GM12891 (cell line): Measurements from ENCODE around the gene PLEKHA5.
"Not testable (repeated sequence)": the region's sequence is repeated elsewhere in the genome, so short reads cannot be mapped to it uniquely, and the experiment has no call there.

Experiments used
- DNase-seq: peaks from one replicate; pipeline ENCODE4 v3.0.0; 2011; ENCODE audit warnings: low spot score; ENCODE audit not compliant: insufficient read length
- FAIRE-seq: peaks from 2 replicates; lab custom pipeline; 2011; peaks lifted over from hg19 to GRCh38; lab: Jason Lieb, UNC
- PAX5 ChIP-seq: IDR thresholded peaks from 2 replicates; pipeline ENCODE4 v1.6.1; 2011; ENCODE audit warnings: low read length, moderate library complexity, mild to moderate bottlenecking; ENCODE audit not compliant: insufficient read depth, severe bottlenecking
- POLR2A ChIP-seq: IDR thresholded peaks from 2 replicates; pipeline ENCODE4 v1.6.1; 2011; ENCODE audit warnings: low read depth, low read length, control low read depth
- POLR2AphosphoS5 ChIP-seq: IDR thresholded peaks from 2 replicates; pipeline ENCODE4 v1.6.1; 2011; ENCODE audit warnings: low read depth, low read length, control low read depth
- POU2F2 ChIP-seq: IDR thresholded peaks from 2 replicates; pipeline ENCODE4 v1.6.1; 2011; ENCODE audit warnings: low read depth, mild to moderate bottlenecking, control low read depth, low read length, moderate library complexity
- SPI1 ChIP-seq: IDR thresholded peaks from 2 replicates; pipeline ENCODE4 v1.6.1; 2011; ENCODE audit warnings: low read depth, low read length, control low read depth
- TAF1 ChIP-seq: IDR thresholded peaks from 2 replicates; pipeline ENCODE4 v1.6.1; 2011; ENCODE audit warnings: low read depth, low read length, control low read depth

The PLEKHA5 gene

GRCh38 chr12:19387161-19387560 lies 257.6 kb downstream of the PLEKHA5 start:
- no peak for FAIRE-seq
- no peak for DNase-seq
- TF ChIP-seq TAF1 (no peak), SPI1 (no peak), POLR2A (no peak)

GRCh38 chr12:19388131-19388549 lies 258.6 kb downstream of the PLEKHA5 start:
- DNase-seq (no peak), FAIRE-seq (no peak)
- no peak for TF ChIP-seq SPI1
- TF ChIP-seq POLR2A = no peak
- no peak for TF ChIP-seq POU2F2
- TF ChIP-seq POLR2AphosphoS5 = no peak
- no peak for TF ChIP-seq PAX5
- no peak for TF ChIP-seq TAF1

GRCh38 chr12:19390051-19390598 lies 260.6 kb downstream of the PLEKHA5 start:
- TF ChIP-seq SPI1 (no peak), TAF1 (no peak), POU2F2 (no peak), POLR2A (no peak), PAX5 (no peak), POLR2AphosphoS5 (no peak)
- no peak for FAIRE-seq

GRCh38 chr12:19392644-19393043 lies 263.1 kb downstream of the PLEKHA5 start:
- DNase-seq, FAIRE-seq: not testable (repeated sequence)

More at GRCh38 chr12:19390051-19390598, 260.6 kb downstream of the PLEKHA5 start:
- no peak for DNase-seq

GRCh38 chr12:19394385-19394784 lies 264.9 kb downstream of the PLEKHA5 start:
- TF ChIP-seq POLR2A = no peak
- TF ChIP-seq TAF1 = no peak
- TF ChIP-seq SPI1 = no peak
- TF ChIP-seq POLR2AphosphoS5 = no peak
- no peak for TF ChIP-seq PAX5
- TF ChIP-seq POU2F2 = no peak
- FAIRE-seq = no peak
- no peak for DNase-seq

GRCh38 chr12:19397534-19397933 lies 268.0 kb downstream of the PLEKHA5 start:
- no peak for DNase-seq
- TF ChIP-seq POLR2A = no peak
- TF ChIP-seq SPI1 = no peak
- no peak for FAIRE-seq

GRCh38 chr12:19398376-19399363 lies 269.1 kb downstream of the PLEKHA5 start:
- no peak for FAIRE-seq

GRCh38 chr12:19400649-19401285 lies 271.2 kb downstream of the PLEKHA5 start:
- DNase-seq, FAIRE-seq: not testable (repeated sequence)

More at GRCh38 chr12:19398376-19399363, 269.1 kb downstream of the PLEKHA5 start:
- TF ChIP-seq POLR2A = no peak
- TF ChIP-seq POLR2AphosphoS5 = no peak
- no peak for TF ChIP-seq POU2F2
- no peak for TF ChIP-seq PAX5
- TF ChIP-seq SPI1 = no peak
- no peak for TF ChIP-seq TAF1
- no peak for DNase-seq

- TF ChIP-seq TAF1 (no peak), POLR2A (no peak), PAX5 (no peak), POLR2AphosphoS5 (no peak), POU2F2 (no peak), SPI1 (no peak)
- FAIRE-seq = no peak
These were observed 272.7 kb downstream of the PLEKHA5 start for GRCh38 chr12:19402211-19402610.

GRCh38 chr12:19402743-19403431 lies 273.4 kb downstream of the PLEKHA5 start:
- no peak for FAIRE-seq
- no peak for TF ChIP-seq POU2F2
- TF ChIP-seq SPI1 = no peak
- TF ChIP-seq TAF1 = no peak
- TF ChIP-seq PAX5 = no peak
- no peak for DNase-seq

More at GRCh38 chr12:19402211-19402610, 272.7 kb downstream of the PLEKHA5 start:
- no peak for DNase-seq
